ENCODE data around the gene ETV6.

Gene ETV6

DNA sequence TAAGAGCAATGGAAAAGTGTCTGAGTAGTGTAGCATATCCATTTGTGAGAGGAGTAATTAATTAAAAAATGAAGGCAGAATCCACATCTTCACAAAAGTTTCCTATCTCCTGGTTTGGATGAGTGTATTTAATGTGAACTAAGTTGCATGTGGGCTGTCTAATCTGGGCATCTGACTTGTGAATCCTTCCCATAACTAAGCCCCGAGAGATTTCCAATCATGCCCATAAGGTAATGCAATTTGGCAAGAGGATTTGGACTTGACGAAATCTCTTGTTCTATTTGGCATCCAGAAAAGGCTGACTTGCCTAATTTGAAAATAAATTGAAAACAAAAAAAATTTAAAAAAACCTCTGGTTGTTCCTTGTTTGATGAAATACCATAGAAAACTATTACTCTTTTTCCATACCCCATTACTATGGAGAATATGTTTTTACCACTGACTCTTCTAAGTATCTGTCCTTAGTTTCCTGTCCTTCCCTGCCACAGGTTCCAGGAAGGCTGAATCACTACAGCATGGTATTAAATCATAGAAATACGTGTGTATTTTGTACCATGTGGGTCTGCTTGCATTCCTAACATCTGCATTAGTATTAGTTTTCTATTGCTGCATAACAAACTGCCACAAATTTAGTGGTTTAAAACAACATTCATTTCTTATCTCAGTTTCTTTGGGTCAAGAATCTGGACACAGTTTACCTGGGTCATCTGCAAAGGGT is 48.4 kb downstream of the ETV6 start:
- no peak for DNase-seq

DNA sequence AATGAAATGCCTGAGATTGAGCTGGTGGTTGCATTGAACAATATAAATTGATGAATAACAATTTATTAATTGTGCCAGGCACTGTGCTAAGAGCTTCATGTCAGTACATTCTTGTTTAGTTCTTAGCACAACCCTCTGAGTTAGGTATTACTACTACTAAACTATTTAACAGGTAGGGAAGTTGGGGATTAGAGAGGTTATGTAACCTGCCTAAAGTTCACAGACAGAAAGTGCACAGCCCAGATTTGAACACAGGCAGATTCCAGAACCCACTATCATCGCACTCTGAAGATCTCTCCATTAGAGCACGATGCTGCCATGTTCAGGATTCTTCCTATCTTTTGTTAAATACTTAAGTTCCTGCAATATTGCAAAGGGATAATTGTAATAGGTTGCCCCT is 49.3 kb downstream of the ETV6 start:
- DNase-seq: no peak

DNA sequence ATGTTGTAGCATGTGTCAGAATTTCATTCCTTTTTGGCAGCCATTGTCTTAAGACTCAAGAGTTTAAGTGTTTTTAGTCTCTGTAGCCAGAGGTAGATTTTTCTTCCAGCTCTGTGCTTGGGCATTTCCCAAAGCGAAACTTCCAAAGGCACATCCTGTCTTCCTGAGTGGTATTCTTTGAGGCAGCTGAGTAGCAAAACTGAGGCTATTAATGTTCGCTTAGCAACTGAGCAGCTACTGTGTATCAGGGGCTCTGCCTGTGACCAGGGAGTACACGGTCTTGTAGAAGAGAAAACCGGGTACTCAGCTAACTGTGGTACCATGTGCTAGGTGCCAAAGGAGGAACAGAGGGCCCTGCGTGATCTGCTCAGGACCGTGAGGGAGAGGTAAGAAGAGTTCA is 52.0 kb downstream of the ETV6 start:
- no peak for DNase-seq

DNA sequence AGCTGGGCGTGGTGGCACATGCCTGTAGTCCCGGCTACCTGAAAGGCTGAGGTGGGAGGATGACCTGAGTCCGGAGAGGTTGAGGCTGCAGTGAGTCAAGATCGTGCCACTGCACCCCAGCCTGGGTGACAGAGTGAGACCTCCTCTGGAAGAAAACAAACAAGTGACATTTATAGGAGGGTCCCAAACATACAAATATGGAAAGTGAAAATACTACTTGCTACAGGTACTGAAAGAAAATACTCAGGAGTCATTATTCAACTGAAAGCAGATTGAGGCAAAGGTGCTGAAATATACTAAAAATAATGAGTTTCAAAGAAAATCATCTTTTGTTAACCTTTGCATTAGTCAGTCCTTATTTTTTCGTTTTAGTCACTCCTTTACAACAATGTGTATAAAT is 53.5 kb downstream of the ETV6 start:
- DNase-seq: no peak

DNA sequence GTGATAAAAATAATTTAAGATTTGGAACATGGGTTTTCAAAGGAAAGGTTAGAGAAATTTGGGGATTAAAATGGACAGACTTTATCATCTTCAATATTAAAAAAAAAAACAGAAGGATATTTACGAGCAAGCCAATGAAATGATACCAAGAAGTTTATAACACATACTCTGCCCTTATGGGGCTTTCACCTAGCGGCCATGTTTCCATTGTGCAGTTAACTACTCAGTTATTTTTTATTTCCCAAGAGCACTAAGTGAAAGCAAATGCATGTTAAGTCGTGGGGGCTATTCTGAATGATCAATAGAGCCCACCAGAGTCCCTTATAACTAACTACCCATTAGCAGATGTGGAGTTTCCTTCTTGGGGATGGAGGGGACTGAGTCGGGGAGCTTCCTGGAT is 53.9 kb downstream of the ETV6 start:
- DNase-seq: no peak

DNA sequence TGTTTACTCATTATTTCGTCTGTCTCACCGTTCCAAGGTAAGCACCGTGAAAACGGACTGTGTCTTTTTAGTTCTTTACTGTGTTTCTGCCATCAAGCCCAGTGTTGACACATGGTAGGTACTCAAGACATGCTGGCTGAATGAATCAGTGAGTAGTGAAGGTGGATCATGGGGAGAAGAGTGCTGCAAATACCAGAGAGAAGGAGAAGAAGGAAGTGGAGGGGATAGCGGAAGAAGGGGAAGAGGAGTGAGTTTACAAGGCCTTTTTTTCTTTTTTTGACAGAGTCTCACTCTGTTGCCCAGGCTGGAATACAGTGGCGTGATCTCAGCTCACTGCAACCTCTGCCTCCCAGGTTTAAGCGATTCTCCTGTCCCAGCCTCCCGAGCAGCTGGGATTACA is 54.6 kb downstream of the ETV6 start:
- no peak for DNase-seq

DNA sequence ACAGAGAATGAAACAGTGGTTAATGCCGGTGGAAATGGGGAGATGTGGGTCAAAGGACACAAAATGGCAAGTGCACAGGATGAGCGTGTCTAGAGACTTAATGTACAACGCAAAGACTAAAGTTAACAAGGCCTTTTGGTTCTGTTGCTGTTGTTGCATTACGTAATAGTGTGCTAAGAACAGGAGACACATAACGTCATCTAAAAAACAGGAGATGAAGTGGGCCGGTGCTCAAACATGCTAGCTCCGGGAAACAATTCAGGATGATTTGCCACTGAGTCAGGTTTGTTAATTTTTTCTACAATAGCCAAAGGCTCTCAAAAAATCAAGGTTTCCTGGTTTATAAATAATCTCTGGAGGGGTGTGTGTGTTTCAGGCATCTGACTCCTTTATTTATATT is 55.5 kb downstream of the ETV6 start:
- DNase-seq: no peak

DNA sequence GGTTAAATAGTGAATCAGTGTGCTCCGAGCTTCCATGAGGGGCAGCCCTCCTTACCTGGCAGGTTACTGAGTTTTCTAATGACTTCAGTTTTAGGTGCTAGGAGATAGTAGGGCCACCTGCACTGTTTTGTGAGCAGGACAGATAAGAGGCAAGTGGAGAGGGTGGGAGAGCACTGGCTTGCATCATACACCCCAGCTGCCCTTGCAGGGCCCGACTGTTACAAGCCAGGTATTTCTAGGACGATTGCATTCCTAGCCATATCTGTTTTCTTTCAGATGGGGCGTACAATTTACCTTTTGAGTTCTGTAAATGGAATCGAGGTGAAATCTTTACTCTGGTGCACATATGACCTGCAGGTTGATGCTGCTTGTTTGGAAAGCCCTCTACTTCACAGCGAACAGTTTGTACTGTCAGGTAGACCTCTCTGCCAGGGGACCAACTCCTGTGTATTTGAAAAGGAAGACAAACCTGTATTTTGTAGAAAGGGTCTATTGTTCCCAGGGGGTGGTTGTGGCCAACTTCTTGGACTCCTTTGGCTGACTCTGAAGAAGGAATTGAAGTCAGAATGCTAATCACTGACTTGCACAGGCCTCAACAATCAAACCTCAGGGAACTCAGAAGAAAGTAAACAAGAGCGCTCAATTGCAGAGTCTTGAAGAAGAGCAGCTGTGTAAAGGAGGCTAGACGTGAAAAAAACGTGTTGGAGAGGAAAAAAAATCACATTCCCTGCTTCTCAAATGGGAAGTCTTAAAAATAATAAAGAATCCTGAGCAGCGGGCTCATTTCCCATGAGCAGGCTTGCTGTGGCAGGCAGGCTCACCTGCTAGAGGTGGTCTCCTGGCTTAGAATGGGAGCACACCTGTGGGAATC is 57.3 kb downstream of the ETV6 start:
- no peak for DNase-seq

DNA sequence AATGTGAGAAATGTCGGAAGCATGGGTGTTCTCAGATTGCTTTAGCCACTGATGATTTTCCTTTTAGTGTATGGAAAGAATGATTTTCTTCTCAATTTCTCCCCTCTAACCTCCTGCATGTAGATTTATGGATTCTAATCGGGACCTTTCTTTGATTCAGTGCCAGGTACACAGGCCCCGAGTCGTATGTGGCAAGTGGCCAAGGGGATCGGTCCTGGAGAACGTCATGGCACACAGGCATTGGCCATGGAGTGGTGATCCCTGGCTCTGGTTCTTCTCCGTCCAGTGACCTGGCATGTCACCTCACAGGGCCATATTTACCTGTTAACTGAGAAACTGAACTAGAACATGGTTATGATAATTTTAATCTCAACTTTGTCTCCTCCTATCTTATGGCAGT is 58.1 kb downstream of the ETV6 start:
- DNase-seq: no peak

DNA sequence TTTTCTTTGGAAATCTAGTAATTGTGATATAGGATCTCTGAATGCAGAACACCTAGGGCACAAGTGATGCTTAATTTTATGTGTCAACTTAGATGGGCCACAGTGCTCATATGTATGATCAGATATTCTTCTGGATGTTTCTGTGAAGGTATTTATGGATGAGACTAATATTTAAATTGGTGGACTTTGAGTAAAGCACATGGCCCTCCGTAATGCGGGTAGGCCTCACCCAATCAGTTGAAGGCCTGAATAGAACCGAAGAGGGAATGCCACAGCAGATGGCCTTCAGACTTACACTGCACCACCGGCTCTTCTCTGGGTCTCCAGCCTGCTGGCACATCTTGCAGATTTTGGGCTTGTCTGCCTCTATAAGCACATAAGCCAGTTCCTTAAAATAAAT is 60.0 kb downstream of the ETV6 start:
- no peak for DNase-seq

DNA sequence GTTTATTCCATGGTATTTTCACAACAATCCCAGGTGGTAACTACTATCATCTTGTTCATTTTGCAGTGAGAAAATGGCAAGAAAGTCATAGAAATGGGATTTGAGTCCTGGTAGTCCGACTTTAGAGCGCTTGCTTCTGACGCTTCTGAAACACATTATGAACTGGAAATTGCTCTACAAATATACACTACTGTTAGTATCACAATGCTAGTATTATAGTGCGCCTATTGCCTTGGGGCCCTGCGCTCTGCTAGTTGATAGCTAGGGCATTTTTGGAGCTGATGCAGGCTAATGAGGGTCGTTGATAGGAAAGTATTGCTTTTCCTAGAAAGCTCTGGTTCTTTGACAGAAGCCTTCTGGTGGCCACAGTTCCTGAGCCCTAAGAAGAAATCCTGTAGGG is 61.0 kb downstream of the ETV6 start:
- no peak for DNase-seq

DNA sequence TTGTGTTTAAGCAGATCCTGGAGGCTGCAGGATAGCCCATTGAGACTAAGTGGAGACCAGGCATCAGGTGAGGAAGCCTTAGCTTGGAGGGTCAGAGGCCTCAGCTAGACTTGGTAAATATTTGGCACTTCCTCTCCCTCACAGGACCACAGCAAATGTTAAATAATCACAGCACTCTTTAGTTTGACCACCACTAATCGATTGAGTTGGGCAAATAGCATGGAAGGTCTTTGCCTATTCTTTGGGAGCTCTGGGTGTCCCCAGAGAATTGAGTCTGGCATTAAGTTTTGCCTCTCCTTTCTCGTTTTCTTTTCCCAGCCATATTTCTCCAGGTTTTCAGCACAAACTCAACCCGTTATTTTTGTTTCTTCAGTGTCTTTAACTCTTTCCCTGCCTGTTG is 61.4 kb downstream of the ETV6 start:
- DNase-seq: no peak

DNA sequence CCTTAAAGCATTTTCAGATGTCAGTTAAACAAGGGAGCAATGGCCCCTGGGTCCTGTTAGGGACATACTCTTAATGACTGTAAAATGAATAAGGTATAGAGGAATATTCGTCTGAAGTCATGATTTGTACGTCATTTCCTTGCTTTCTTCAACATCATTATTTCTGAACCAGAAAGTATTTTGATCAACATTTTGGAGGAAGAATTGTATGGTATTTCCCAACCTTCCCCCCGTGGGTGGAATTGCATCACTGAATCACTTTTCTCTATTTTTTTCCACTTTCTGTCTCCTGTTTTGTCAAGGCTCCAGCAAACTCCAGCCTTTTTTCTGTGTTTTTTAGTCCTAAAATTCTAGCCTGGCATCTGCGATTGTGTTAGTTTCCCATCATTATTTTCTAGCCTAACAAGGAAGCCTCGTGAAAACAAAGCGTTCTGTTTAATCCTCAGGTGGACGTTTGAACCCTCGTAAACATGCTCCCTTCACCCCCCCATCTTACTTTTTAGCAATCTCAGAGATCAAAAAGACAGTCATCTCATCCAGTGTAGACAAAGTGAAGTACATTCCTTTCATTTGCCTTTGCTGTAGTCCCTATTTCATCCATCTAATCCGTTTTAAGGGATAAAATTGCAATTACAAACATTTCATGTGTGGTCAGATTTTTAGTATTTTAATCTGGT is 62.3 kb downstream of the ETV6 start:
- DNase-seq: no peak

DNA sequence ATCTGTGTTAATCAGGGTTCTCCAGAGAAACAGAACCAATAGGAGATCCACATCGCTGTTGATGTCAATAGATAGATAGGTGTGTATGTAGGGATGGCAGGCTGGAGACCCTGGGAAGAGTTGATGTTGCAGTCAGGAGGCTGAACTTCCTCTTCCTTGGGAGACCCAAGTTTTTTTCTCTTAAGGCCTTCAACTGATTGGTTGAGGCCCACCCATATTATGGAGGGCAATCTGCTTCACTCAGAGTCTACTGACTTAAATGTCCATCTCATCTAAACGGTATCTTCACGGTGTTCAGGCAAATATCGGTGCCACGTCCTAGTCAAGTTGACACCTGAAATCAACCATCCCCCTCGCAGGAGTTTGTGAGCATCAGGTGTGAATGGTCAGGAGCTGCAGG is 63.0 kb downstream of the ETV6 start:
- DNase-seq: no peak

DNA sequence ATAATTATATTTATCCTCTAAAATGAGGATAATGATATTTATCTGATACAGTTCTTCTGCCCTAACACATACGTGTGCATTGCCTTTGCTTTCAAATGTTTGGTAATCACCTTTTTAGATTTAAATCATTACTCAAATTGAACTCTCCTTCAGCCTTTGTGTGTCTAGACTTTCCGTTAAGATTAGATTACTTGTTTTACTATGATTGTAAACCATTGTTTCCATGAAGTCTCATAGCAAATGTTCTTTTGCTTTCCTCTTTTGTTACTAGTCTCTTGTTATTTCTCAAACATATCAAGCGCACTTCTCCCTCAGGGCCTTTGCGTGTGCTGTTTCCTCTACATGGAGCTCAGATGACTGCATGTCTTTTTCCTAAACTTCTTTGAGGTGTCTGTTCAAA is 63.7 kb downstream of the ETV6 start:
- no peak for DNase-seq

DNA sequence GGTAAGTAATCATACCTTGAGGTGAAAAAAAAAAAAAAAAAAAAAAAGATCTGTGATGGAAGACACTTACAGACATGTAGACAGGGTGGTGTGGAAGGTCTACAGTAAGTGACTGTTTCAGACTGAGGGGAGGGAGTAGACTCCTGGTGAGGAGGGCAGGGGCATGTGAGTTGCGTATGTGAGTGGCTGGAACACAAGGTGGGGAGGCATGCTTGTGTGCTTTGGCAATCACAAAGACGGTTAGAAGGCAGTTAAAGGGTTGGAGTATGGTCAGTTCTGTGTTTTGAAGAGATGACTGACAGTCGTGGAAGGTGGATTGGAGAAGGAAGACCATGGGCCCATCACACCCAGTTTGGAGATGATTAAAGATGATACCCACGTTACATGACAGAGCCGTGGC is 65.2 kb downstream of the ETV6 start:
- DNase-seq: no peak

DNA sequence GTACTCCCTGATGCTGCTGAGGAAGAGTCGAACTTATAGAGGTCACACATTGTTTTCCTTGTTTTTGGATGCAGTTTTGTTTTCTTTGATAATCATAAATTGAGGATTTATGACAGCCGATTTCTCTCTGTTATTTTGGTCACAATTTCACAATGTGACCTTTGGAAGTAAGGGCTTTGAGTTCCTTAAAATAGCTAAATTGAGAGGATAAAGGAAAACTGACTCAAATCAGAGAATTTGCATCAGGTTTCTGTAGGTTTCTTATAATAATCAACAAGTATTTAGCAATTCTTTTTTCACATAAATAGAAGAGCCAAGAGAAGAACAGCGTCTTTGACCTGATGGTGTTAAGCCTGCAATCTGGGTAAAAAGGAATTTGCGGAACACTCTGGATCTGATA is 66.1 kb downstream of the ETV6 start:
- no peak for DNase-seq

DNA sequence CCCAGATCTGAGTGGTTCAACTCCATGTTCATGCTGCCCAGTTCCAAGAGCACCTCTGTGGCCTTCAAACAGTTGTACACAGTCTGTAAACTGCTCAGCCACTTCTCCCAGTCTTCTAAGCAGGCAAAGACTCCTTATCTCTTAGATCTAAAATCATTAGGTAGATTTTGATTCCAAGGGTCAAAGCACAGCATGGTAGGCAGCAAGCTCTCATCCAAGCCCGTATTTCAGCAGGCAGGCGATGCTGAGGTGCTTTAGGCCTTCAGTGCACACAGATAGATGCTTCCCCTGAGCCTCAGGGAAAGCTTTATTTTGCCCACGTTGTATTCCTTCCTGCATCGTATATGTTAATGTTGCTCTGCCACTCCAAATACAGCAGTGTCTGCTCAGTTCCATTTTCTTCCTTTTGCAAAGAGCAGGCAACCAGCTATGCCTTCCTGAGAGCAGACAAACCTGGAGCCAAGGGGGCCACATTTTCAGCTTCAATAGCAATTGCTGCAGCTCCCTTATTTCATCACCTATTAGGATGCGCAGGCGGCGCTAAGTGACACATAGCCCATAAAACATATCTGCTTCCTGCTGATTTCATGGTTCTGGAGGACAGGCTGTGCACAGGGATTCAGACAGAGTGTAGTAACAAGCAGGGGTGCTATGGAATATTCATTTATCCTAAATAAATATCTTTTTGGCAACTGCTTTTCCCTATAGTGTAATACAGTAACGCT is 67.5 kb downstream of the ETV6 start:
- no peak for DNase-seq

DNA sequence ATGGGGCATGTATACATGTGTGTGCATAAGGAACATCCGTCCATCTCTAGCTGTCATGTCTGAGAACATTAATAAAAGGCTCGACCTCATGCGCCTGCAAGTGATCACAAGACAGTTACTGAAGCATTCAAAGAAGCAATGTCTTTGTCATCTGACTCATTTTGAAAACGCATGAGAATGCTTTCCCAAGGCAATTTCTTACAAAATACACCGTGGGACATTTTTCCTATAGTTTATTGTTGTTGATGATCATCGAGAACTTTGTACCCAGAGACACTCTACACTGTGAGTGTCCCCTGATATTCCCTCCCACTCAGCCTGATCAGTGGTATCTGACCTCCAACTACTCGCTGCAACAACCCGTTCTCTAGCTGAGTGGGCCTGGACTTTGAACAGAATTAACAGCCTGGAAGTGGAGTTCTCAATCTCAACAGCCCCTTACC is 68.1 kb downstream of the ETV6 start:
- no peak for DNase-seq

DNA sequence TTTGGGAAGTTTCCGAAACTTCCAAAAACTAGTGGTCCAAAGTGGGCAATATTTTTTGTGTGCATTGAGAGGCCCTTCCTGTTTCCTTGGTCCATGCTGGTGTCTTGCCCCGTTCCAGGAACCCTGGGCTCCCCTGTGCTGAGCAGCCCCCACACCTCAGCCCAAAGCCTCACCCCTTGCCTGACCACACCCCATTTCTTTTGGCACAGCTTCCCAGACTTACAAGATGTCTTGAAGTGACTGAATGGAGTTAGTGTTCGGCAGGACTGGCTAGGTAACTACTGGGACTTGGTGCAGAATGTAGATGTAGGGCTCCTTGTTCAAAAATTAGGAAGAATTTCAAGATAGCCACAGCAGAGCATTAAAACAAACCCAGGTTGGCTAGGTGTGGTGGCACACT is 68.6 kb downstream of the ETV6 start:
- DNase-seq: no peak

DNA sequence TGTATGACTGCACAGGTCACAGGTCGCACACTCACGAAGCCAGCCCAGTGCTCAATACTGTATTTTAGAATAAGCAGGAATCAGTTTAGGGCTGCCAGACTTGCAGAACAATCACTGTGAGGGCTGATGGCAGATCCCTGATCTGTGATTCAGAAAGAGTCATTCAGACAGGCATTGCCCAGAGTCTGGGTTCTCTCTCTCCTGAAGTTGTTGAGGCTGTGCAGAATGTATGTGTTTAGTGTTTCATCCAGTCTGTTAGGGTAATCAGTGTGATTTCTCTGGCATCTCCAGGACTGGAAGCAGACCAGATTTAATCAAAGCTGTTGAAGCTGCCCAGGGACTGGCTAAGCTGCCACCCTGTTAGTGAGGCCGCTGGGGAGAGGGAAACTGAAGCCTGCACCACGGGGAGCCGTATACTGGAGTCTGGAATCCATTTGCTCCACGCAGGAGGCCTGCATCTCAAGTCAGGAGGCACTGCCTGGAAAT is 69.3 kb downstream of the ETV6 start:
- DNase-seq: no peak

DNA sequence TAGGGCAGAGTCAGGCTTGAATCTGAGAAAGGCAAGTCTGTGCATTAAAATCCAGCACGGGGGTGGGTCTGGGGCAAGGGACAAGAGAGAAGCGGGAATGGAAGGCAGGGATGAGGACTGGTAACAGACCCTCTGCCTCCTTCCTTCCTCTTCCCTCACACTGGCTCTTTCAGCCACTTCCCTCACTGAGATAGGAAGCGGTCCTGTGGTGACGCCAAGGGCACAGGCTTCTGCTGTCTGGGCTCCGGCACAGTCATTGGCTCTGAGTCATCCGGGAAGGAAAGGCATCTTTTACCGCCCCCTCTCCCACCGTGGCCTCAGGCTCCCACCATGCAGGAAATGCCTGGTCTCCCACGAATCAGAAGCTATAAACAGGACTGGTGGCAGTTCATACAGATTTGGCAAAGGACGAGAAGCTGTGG is 70.2 kb downstream of the ETV6 start:
- DNase-seq: peak; percentile 53

DNA sequence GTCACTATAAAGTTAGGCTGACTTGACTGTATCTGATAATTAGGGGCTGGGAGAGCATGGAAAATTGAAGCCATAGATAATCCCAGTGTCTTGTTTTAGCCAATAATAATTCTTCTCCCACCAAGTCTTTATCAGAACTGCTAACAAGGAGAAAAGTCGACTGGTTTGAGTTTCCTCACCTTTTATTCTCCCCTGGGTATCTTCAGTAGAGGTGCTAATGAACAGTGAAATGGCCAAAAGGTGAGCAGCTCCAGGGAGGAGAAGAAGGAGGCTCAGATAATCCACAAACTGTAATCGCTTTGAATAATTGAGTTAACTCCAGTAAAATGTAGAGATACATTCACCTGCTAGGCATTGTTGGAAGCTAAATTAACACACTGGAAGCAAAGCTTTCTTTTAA is 72.6 kb downstream of the ETV6 start:
- DNase-seq: no peak

Measured in hematopoietic multipotent progenitor cell treated with erythropoietin and hydrocortisone succinate and interleukin-3 and kit ligand, for 6 days (in vitro differentiated cells).